ENCODE measurements around the gene PAX8.

GRCh38 chr2:113174376-113174750, 104.4 kb downstream of the PAX8 start:
- TF ChIP-seq EZH2 (IDR thresholded peaks at IDR 0.05) (no peak), POLR2AphosphoS5 (IDR thresholded peaks at IDR 0.05; ENCODE audit: borderline replicate concordance, low read depth, low read length) (no peak)

Measured in SK-N-MC (cell line).